PC-9 (cell line): ENCODE measurements around the gene NEDD9.

Experiments used
- EZH2 ChIP-seq: fragments of 200-600 bp; sonication (generic); IDR thresholded peaks from 2 replicates; pipeline ENCODE4 v1.8.0; 2017; ENCODE audit warnings: antibody characterized with exemption, low read depth
- TF ChIP-seq, protein P1 (sequence below): fragments of 200-600 bp; sonication (generic); conservative IDR thresholded peaks from 2 replicates; pipeline ENCODE4 v1.6.1; 2017; ENCODE audit warnings: mixed run types, antibody characterized with exemption, mild to moderate bottlenecking, moderate library complexity

DNA sequence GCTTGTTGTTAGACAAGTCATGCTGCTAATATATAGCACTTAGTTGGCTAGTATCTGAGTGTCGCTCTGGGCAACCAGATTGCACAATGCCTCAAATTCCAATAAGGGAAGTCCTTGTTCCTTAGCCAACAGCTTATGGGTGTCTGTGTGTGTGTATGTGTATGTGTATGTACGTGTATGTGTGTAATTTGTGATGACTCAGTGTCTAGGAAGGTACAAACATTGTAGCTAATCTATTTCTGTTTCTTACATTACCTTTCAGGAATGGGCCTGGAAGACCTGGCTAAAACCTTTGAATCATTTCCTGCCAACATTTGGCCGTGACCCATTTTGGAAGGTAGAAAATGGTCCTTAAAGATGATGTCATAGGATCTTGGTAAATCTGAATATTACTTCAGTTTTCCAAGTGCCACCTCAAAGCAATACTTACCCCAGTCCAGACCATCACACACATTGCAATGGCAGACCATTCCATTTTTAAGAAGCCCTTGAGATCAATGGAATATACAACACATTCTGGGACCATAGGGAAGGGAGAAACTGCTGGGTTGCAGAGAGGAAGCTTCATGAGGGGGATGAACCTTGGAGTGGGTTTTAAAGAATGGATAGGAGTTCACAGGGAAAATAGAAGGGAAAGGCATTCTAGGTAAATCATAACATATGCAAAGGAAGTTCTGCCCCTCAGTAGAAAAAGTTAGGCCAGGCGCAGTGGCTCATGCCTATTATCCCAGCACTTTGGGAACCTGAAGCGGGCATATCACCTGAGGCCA, 25.1 kb downstream of the NEDD9 start:
- TF ChIP-seq, protein P1, sequence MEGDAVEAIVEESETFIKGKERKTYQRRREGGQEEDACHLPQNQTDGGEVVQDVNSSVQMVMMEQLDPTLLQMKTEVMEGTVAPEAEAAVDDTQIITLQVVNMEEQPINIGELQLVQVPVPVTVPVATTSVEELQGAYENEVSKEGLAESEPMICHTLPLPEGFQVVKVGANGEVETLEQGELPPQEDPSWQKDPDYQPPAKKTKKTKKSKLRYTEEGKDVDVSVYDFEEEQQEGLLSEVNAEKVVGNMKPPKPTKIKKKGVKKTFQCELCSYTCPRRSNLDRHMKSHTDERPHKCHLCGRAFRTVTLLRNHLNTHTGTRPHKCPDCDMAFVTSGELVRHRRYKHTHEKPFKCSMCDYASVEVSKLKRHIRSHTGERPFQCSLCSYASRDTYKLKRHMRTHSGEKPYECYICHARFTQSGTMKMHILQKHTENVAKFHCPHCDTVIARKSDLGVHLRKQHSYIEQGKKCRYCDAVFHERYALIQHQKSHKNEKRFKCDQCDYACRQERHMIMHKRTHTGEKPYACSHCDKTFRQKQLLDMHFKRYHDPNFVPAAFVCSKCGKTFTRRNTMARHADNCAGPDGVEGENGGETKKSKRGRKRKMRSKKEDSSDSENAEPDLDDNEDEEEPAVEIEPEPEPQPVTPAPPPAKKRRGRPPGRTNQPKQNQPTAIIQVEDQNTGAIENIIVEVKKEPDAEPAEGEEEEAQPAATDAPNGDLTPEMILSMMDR: no peak
- no peak for TF ChIP-seq EZH2
